ENCODE data around the gene DCLK2.
A peak's percentile ranks its signal among the peaks of the same experiment; 100 is the strongest.

Gene DCLK2

GRCh38 chr4:150264595-150265161 is 186.4 kb downstream of the DCLK2 start:
- no peak for DNase-seq (ENCODE audit: low read depth in 2 of 2)

DNA sequence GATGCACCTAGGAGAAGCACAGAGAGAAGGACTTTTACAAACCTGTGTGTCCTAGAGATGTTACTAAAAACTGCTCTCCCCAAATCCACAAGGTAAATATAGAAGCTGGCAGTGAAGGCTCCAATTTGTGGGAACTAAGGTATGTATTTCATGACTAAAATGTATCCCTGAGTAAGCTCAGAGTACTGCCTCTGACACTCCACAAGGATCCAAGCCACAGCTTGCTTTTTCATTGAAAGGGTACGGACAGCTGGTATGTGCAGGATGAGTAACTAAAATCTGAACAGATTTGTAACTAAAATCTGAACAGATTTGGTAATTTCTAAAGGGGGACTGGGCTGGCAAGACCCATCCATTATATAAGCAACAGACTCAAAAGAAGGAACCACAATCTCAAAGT is 187.6 kb downstream of the DCLK2 start:
- no peak for DNase-seq (ENCODE audit: low read depth in 2 of 2)

DNA sequence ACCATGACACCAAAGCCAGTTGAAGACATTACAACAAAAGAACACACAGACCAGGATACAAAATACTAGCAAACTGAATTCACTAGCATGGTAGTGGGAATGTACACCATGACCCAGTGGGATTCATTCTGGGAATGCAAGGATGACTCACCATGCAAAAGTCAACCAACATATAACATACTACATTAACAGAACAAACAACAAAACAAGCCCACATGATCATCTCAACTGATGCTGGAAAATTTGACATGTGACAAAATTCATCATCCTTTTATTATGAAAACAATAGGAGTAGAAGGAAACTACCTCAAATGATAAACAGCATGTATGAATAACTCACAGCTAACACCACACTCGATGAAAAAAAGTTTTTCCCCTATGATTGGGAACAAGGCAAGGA is 190.2 kb downstream of the DCLK2 start:
- DNase-seq (ENCODE audit: low read depth in 2 of 2) = no peak

- no peak for DNase-seq (ENCODE audit: low read depth in 2 of 2)
Measured at GRCh38 chr4:150278206-150278605, 200.0 kb downstream of the DCLK2 start.

DNA sequence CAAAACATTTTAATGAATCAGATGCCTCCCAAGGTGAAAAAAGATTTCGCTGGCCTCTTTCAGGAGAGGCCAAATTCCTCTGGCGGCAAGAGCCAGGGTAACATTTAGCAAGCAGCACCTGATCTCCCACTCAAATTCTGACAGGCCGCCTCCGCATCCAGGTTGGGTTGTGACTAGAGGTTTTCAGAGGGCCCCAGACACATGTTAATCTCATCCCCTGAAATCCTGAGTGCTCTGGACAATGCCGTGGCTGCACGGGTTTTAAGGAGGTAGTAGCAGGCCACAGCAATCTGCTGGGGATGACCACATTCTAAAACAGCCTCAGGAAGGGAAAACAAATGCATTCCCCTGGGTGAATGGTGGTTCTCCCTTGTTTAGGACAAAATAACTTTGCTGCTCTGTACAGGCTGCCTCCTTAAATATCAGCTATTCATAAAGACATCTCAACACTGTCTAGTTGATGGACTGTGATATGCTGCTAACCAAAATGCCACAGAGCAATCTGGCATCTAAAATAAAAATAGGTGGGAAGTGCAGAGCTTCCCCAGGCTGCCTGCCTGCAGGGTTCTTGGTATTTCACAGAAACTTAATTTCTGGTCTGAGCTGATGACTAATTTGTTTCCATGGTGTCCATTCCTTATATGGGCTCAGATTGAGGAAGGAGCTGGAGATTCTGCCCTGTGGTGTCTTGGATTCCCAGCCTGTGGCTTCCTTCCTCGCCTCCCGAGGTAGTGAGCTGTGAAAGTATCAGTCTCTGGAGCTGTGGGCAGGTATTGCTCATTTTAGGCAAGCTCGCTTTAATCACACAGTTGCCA is 202.0 kb downstream of the DCLK2 start:
- no peak for DNase-seq (ENCODE audit: low read depth in 2 of 2)

GRCh38 chr4:150280975-150281374 is 202.7 kb downstream of the DCLK2 start:
- no peak for DNase-seq (ENCODE audit: low read depth in 2 of 2)

DNA sequence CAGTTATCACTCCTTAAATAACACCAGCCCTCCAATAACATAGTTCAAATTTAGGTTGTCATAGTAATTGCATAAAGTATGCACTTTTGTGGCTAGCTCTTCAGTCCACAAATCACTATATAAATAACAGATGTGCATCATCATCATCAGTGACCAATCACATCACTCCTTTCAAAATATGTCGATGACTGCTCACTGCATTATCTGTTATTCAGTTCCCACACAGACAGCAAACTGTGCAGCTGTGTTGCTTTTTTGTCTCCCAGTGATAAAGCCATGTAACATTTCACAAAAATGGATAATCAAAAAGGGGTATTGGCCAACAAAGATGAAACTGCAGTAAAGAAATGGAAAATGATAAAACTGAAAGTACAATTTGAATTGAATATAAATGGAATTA is 205.4 kb downstream of the DCLK2 start:
- DNase-seq (ENCODE audit: low read depth in 2 of 2) = no peak

DNA sequence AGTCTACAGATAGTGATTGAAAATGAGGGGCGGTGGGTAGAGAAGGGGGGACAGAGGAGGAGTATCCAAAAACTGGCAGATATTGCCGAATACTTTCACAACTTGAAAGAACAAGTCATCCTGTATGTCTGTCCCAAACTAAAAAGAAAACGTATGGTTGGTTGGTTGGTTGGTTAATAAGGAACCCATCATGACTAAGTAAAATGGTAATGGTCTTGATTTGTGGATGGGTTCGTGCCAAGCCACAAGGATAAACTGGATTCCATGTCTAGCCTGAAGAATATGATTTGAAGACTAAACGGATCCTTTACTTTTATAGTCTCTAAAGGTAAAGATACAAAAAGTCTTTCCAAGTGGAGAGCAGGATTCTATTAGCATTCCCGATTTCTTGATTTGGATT is 208.4 kb downstream of the DCLK2 start:
- DNase-seq (ENCODE audit: low read depth in 2 of 2) = no peak

DNA sequence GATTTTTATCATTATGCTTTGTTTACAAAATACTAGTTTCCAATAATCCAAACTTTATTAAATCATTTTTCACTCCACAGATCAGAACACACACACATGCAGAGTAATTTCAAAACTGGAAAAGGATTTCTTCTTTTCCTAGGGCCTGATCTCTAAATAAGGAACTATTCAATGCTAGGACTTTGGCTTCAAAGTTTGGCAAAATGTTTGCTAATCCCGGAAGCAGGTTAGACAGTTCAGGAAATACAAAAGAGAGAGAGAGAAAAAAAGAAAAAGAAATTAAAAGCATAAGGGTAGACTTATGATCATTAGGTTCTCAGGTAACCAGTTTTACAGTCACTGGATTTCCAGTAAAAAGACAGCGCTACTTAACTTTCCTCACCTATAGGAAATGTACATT is 211.0 kb downstream of the DCLK2 start:
- DNase-seq (ENCODE audit: low read depth in 2 of 2) = no peak

DNA sequence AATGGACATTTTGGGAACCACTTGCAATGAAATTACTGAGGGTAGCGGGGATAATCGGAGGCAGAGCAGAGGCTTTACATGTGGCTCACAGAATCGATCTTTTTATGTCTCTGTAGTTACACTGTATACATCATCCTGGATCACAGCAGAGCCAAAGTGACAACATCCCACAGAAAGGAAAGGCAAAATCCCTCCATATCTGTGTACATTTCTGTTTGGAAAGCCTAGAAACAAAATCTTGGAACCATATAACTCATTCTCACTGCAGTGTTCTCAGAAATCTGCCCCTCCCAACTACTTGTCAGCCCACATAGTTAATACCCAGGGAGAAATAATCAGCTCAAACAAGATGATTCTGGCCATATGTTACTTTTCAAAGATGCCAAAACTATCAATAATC is 211.6 kb downstream of the DCLK2 start:
- no peak for DNase-seq (ENCODE audit: low read depth in 2 of 2)

GRCh38 chr4:150297861-150298474 is 219.7 kb downstream of the DCLK2 start:
- peak in 1 of 2 donors; percentile 8 for DNase-seq (ENCODE audit: low read depth in 2 of 2)

DNA sequence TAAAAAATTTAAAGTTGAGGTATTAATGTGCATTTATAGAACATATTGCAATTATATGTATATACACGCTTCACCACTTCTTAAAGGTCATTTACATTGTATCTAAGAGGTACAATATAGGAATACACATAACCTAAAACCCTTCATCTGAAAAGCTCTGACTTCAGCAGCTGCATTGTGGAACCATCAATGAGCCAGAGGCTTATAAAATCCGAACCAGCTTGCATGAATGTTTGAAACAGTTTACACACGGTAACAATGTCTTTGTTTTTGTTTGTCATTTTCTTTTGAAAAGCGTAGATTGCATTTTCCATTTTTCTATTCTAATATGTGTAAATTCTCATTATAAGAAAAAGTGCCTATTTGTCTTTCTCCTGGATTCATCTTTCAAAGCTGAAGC is 221.6 kb downstream of the DCLK2 start:
- no peak for DNase-seq (ENCODE audit: low read depth in 2 of 2)

- peak in 1 of 2 donors; percentile 26 for DNase-seq (ENCODE audit: low read depth in 2 of 2)
Measured at GRCh38 chr4:150302553-150302952, 224.3 kb downstream of the DCLK2 start.

- DNase-seq (ENCODE audit: low read depth in 2 of 2) = no peak
Measured at GRCh38 chr4:150305995-150306394, 227.8 kb downstream of the DCLK2 start.

DNA sequence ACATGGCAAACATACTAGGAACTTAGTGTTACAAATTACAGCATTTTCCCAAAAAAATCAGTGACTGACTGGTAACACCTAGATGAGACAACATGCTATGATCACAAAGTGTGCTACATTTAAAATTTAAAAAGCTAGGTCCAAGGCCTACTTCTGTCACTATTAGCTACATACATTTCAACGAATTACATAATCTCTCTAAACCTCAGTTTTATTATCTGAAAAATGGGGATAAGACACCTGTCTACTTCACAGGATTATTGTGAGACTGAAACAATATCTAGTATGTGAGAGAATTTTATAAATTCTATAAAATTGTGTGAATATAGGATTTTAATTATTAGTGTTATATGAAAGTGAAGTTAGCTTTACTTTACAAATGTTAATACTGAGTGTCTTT is 228.5 kb downstream of the DCLK2 start:
- DNase-seq (ENCODE audit: low read depth in 2 of 2) = no peak

Measured in activated CD4-positive, alpha-beta T cell treated with anti-CD3 and anti-CD28 coated beads for 24 hours (primary cell).